ENCODE measurements around the gene NSA2.
"Not testable (repeated sequence)": the region's sequence is repeated elsewhere in the genome, so short reads cannot be mapped to it uniquely, and the experiment has no call there.

Gene NSA2

DNA sequence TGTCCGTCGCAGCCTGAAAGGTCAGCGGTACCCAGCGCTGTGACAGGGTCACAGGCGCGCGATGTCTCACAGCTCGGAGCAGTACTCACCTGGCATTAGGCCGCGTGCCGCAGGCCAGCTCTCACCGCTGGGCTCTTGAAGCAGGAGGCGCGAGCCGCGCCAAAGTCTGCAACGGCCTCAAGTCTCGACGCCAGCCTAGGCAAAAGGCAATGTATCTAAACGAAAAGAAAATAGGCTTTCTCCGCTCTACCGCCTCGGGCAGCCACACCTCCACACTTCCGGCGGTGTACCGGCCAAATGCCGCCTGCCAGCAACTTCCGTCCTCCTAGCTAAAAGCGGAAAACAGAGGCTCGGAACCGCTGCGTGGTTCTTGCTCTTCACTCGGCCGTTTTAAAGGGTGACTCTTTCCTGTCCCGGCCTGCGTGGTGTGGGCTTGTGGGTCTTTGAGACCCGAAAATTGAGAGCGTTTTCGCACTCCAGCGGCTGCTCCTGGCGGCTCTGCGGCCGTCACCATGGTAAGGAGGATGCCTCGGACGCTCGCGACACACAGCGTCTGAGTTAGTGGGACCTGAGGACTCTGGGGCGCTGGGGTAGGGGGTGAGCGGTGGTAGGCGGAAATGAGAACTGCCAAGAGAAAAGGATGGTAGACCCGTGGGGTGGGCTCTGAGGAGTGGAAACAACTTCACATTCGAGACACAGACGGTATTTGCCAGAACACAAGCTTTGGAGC lies at the start of gene NSA2, which contains the start of gene GFM2:
TSS of gene NSA2 (plus strand) at position 401 of the 730 bp plus-strand sequence. CDS start at position 513, 112 bp downstream.
TSS of gene GFM2 (minus strand) at position 269 of the 730 bp plus-strand sequence. CDS start 3,375 bp downstream, outside the sequence.
- Mint-ChIP-seq H3K4me1 (peaks cover 30% of the 10 kb centered on the region), H3K36me3 (ENCODE audit: low read depth) (peaks cover 33% of the 10 kb centered on the region), H3K9me3 (no peaks in the 10 kb centered on the region), H3K27me3 (ENCODE audit: low read depth, poor library complexity) (no peaks in the 10 kb centered on the region), H3K27ac (peak within 1 kb of the TSS; percentile 99), H3K4me3 (peak within 1 kb of the TSS; percentile 100)
- TF ChIP-seq, protein P1, sequence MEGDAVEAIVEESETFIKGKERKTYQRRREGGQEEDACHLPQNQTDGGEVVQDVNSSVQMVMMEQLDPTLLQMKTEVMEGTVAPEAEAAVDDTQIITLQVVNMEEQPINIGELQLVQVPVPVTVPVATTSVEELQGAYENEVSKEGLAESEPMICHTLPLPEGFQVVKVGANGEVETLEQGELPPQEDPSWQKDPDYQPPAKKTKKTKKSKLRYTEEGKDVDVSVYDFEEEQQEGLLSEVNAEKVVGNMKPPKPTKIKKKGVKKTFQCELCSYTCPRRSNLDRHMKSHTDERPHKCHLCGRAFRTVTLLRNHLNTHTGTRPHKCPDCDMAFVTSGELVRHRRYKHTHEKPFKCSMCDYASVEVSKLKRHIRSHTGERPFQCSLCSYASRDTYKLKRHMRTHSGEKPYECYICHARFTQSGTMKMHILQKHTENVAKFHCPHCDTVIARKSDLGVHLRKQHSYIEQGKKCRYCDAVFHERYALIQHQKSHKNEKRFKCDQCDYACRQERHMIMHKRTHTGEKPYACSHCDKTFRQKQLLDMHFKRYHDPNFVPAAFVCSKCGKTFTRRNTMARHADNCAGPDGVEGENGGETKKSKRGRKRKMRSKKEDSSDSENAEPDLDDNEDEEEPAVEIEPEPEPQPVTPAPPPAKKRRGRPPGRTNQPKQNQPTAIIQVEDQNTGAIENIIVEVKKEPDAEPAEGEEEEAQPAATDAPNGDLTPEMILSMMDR (IDR thresholded peaks at IDR 0.05), result no peak
- peak; percentile 90 for DNase-seq

- Mint-ChIP-seq H3K9me3 (no peaks in the 10 kb centered on the region), H3K36me3 (ENCODE audit: low read depth) (peaks cover 37% of the 10 kb centered on the region), H3K27me3 (ENCODE audit: low read depth, poor library complexity) (no peaks in the 10 kb centered on the region), H3K4me3 (no peak overlapping the region), H3K27ac (no peak overlapping the region), H3K4me1 (no peaks in the 10 kb centered on the region)
- TF ChIP-seq, protein P1 (IDR thresholded peaks at IDR 0.05), result no peak
- DNase-seq, result no peak
Measured at GRCh38 chr5:74717596-74717995, 49.5 kb upstream of the NSA2 start.

GRCh38 chr5:74722271-74722670 lies 44.8 kb upstream of the NSA2 start:
- TF ChIP-seq, protein P1 (IDR thresholded peaks at IDR 0.05), result no peak
- no peaks in the 10 kb centered on the region for H3K27me3 Mint-ChIP-seq (ENCODE audit: low read depth, poor library complexity)
- no peaks in the 10 kb centered on the region for H3K4me1 Mint-ChIP-seq
- H3K36me3 Mint-ChIP-seq (ENCODE audit: low read depth), result peaks cover 46% of the 10 kb centered on the region
- no peak overlapping the region for H3K4me3 Mint-ChIP-seq
- DNase-seq, result no peak
- no peak overlapping the region for H3K27ac Mint-ChIP-seq
- H3K9me3 Mint-ChIP-seq, result no peaks in the 10 kb centered on the region

GRCh38 chr5:74725331-74725730 lies 41.7 kb upstream of the NSA2 start:
- no peaks in the 10 kb centered on the region for H3K4me1 Mint-ChIP-seq
- H3K27ac Mint-ChIP-seq, result peak overlapping the region; percentile 26
- TF ChIP-seq, protein P1 (IDR thresholded peaks at IDR 0.05), result no peak
- H3K36me3 Mint-ChIP-seq (ENCODE audit: low read depth), result peaks cover 54% of the 10 kb centered on the region
- no peaks in the 10 kb centered on the region for H3K27me3 Mint-ChIP-seq (ENCODE audit: low read depth, poor library complexity)
- H3K4me3 Mint-ChIP-seq, result no peak overlapping the region
- DNase-seq, result no peak
- H3K9me3 Mint-ChIP-seq, result no peaks in the 10 kb centered on the region

GRCh38 chr5:74736759-74737158 lies 30.3 kb upstream of the NSA2 start:
- Mint-ChIP-seq H3K27me3 (ENCODE audit: low read depth, poor library complexity) (no peaks in the 10 kb centered on the region), H3K9me3 (no peaks in the 10 kb centered on the region), H3K4me1 (no peaks in the 10 kb centered on the region), H3K27ac (no peak overlapping the region), H3K4me3 (no peak overlapping the region), H3K36me3 (ENCODE audit: low read depth) (peaks cover 44% of the 10 kb centered on the region)
- DNase-seq, result no peak
- TF ChIP-seq, protein P1 (IDR thresholded peaks at IDR 0.05), result no peak

DNA sequence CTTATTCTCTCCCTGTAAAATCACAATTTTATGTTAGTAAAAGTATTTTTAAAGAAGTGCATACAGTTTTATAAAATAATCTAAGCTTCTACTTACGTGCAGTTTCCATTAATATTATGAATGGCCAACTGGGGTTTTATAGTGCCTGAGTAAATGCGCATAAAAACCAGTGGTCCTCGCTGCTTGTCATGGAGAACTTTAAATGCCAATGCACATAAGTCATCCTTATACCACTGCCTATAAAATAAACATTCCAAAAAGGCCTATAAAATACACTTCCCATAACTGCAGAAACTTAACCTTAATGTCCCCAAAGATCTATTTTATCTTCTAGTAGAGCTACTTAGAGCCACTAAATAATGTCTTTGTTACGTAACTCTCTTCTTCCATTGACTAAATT lies 28.6 kb upstream of the NSA2 start:
- DNase-seq, result no peak
- Mint-ChIP-seq H3K9me3 (no peaks in the 10 kb centered on the region), H3K36me3 (ENCODE audit: low read depth) (peaks cover 44% of the 10 kb centered on the region), H3K4me3 (no peak overlapping the region), H3K27ac (no peak overlapping the region), H3K4me1 (no peaks in the 10 kb centered on the region), H3K27me3 (ENCODE audit: low read depth, poor library complexity) (no peaks in the 10 kb centered on the region)
- TF ChIP-seq, protein P1 (IDR thresholded peaks at IDR 0.05), result no peak

DNA sequence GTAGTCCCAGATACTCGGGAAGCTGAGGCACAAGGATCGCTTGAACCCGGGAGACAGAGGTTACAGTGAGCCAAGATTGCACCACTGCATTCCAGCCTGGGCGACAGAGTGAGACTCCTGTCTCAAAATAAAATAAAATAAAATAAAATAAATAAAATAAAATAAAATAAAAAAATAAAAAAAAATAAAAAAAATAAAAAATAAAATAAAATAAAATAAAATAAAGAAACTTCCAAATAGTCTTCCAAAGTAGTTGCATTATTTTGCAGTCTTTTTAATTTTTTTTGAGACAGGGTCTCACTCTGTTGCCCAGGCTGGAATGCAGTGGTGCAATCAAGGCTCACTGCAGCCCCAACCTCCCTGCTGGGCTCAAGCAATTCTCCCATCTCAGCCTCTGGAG lies 18.3 kb upstream of the NSA2 start:
- H3K27me3 Mint-ChIP-seq (ENCODE audit: low read depth, poor library complexity); H3K4me3 Mint-ChIP-seq; DNase-seq; H3K27ac Mint-ChIP-seq; H3K4me1 Mint-ChIP-seq; H3K9me3 Mint-ChIP-seq: not testable (repeated sequence)
- peaks cover 68% of the 10 kb centered on the region for H3K36me3 Mint-ChIP-seq (ENCODE audit: low read depth)

Measured in nephron progenitor cell (in vitro differentiated cells).